Neural crest cell (in vitro differentiated cells): ENCODE measurements around the gene ASB13. TPM values are rescaled to one million over a fixed set of nuclear protein-coding genes. Genes with fewer than 3 reads are reported as not detected.

Experiments used
- DNase-seq: peaks from one replicate; pipeline ENCODE4 v3.0.0; 2021; ENCODE audit warnings: low read depth, mixed read lengths, low spot score
- H3K27ac Mint-ChIP-seq: one replicate; pipeline ENCODE4 v1.8.0; 2021; ENCODE audit warnings: mild to moderate bottlenecking, mixed read lengths; ENCODE audit not compliant: unreplicated experiment
- H3K27me3 Mint-ChIP-seq: 2 replicates; pipeline ENCODE4 v1.8.0; 2021; ENCODE audit warnings: low read depth, mild to moderate bottlenecking, mixed read lengths
- H3K36me3 Mint-ChIP-seq: 2 replicates; pipeline ENCODE4 v1.8.0; 2021; ENCODE audit warnings: low read depth, mild to moderate bottlenecking, mixed read lengths
- H3K4me1 Mint-ChIP-seq: 2 replicates; pipeline ENCODE4 v1.8.0; 2021; ENCODE audit warnings: mixed read lengths
- H3K4me3 Mint-ChIP-seq: one replicate; pipeline ENCODE4 v1.8.0; 2021; ENCODE audit warnings: mild to moderate bottlenecking, mixed read lengths
- H3K9me3 Mint-ChIP-seq: 2 replicates; pipeline ENCODE4 v1.8.0; 2021; ENCODE audit warnings: mixed read lengths
- total RNA-seq: library from RNA; stranded (reverse); gene quantifications from 2 replicates; pipeline ENCODE4 v1.2.1, GENCODE V29; 2021
- TF ChIP-seq, protein P1 (sequence below): fragments of 200-600 bp; sonication (generic); conservative IDR thresholded peaks from 2 replicates; pipeline ENCODE4 v1.5.0; 2021; ENCODE audit warnings: antibody characterized with exemption, mild to moderate bottlenecking

ASB13 gene
- total RNA-seq, 1 donor from 2014 or later, result 40.8 TPM

DNA sequence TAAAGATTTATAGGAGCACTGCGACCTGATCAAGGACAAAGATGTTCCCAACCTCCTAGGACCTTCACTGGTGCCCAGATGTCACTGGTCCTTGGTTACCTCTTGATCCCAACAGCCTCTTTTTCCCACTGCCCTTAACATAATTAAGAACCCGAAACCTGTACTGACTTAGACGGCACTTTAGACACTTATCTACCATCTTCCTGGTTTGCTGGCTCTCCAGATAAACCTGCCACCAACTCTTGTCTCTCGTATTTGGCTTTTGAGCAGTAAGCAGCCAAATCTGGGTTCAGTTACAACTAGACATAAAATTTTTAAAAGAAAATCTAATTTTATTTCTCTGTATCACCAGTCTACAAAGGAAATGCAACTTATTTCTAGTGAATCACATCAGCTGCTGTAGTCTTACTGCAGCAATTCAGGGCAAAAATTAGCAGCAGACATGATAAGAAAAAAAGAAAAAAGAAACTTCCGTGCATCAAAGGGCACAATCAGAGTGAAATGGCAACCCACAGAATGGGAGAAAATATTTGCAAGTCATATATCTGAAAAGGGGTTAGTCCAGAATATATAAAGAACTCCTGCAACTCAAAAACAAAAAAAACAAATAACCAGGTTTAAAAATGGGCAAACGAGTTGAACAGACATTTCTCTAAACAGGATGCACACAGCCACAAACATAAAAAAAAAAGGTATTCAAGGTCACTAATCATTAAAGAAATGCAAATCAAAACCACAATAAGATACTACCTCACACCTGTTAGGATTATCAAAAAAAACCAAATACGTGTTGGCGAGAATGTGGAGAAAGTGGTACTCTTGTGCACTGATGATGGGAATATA lies 9.4 kb downstream of the ASB13 start:
- H3K4me1 Mint-ChIP-seq, result peaks cover 32% of the 10 kb centered on the region
- H3K27ac Mint-ChIP-seq, result no peak overlapping the region
- DNase-seq, result no peak
- TF ChIP-seq, protein P1, sequence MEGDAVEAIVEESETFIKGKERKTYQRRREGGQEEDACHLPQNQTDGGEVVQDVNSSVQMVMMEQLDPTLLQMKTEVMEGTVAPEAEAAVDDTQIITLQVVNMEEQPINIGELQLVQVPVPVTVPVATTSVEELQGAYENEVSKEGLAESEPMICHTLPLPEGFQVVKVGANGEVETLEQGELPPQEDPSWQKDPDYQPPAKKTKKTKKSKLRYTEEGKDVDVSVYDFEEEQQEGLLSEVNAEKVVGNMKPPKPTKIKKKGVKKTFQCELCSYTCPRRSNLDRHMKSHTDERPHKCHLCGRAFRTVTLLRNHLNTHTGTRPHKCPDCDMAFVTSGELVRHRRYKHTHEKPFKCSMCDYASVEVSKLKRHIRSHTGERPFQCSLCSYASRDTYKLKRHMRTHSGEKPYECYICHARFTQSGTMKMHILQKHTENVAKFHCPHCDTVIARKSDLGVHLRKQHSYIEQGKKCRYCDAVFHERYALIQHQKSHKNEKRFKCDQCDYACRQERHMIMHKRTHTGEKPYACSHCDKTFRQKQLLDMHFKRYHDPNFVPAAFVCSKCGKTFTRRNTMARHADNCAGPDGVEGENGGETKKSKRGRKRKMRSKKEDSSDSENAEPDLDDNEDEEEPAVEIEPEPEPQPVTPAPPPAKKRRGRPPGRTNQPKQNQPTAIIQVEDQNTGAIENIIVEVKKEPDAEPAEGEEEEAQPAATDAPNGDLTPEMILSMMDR, result no peak
- no peaks in the 10 kb centered on the region for H3K27me3 Mint-ChIP-seq
- H3K4me3 Mint-ChIP-seq, result no peak overlapping the region
- no peaks in the 10 kb centered on the region for H3K9me3 Mint-ChIP-seq
- no peaks in the 10 kb centered on the region for H3K36me3 Mint-ChIP-seq

- no peaks in the 10 kb centered on the region for H3K9me3 Mint-ChIP-seq
- peaks cover 22% of the 10 kb centered on the region for H3K4me1 Mint-ChIP-seq
- H3K27me3 Mint-ChIP-seq, result no peaks in the 10 kb centered on the region
- no peak overlapping the region for H3K4me3 Mint-ChIP-seq
- H3K36me3 Mint-ChIP-seq, result peaks cover 2% of the 10 kb centered on the region
- TF ChIP-seq, protein P1, result no peak
- H3K27ac Mint-ChIP-seq, result no peak overlapping the region
- DNase-seq, result no peak
Measured at GRCh38 chr10:5655121-5655520, 11.3 kb downstream of the ASB13 start.

- Mint-ChIP-seq H3K27me3 (no peaks in the 10 kb centered on the region), H3K9me3 (no peaks in the 10 kb centered on the region), H3K4me1 (peaks cover 17% of the 10 kb centered on the region), H3K36me3 (peaks cover 5% of the 10 kb centered on the region), H3K27ac (no peak overlapping the region), H3K4me3 (no peak overlapping the region)
- TF ChIP-seq, protein P1, result no peak
- DNase-seq, result no peak
Measured at GRCh38 chr10:5654218-5654755, 12.1 kb downstream of the ASB13 start.

DNA sequence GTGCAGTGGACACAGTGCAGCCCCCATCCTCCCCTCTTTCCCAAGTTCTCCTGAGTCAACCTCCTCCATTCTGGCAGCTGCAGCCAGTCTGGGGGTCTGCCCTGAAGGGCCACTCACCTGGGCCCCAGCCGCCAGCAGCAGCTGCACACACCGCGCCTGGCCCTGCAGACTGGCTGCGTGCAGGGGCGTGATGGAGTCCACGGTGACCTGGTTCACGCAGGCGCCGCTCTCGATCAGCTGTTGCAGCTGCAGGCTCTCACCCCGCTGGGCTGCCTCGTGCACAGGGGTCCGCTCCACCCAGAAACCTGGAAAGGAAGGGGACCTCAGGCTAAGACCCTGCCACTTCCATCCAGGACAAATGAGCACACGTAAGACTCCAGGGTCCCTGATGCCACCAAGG lies 13.6 kb downstream of the ASB13 start:
- no peak for DNase-seq
- TF ChIP-seq, protein P1, result no peak
- Mint-ChIP-seq H3K27ac (no peak overlapping the region), H3K27me3 (no peaks in the 10 kb centered on the region), H3K4me3 (no peak overlapping the region), H3K4me1 (peaks cover 10% of the 10 kb centered on the region), H3K9me3 (no peaks in the 10 kb centered on the region), H3K36me3 (peaks cover 9% of the 10 kb centered on the region)

- peaks cover 9% of the 10 kb centered on the region for H3K36me3 Mint-ChIP-seq
- no peaks in the 10 kb centered on the region for H3K9me3 Mint-ChIP-seq
- H3K4me1 Mint-ChIP-seq, result peaks cover 5% of the 10 kb centered on the region
- DNase-seq, result no peak
- no peaks in the 10 kb centered on the region for H3K27me3 Mint-ChIP-seq
- TF ChIP-seq, protein P1, result no peak
- H3K27ac Mint-ChIP-seq, result no peak overlapping the region
- H3K4me3 Mint-ChIP-seq, result no peak overlapping the region
Measured at GRCh38 chr10:5651388-5651764, 15.0 kb downstream of the ASB13 start.
